HepG2 (cell line): ENCODE results near the gene CDK10. TPM values are rescaled to one million over a fixed set of nuclear protein-coding genes. Genes with fewer than 3 reads are reported as not detected.

Experiments
- ATM ChIP-seq: fragments of 450-650 bp; IDR thresholded peaks from 2 replicates; pipeline ENCODE4 v1.7.1; 2017; ENCODE audit warnings: mild to moderate bottlenecking, borderline replicate concordance
- BCL6 ChIP-seq: IDR thresholded peaks from 2 replicates; pipeline ENCODE4 v1.6.1; 2016; ENCODE audit warnings: missing genetic modification reagents, missing compliant biosample characterization
- FOXO1 ChIP-seq: sonication (generic); formaldehyde crosslinking; IDR thresholded peaks from 2 replicates; pipeline ENCODE4 v1.4.0; 2020; ENCODE audit warnings: missing genetic modification reagents
- HHEX ChIP-seq: IDR thresholded peaks from 2 replicates; pipeline ENCODE4 v1.6.1; 2016; ENCODE audit warnings: control low read depth
- KMT2B ChIP-seq: IDR thresholded peaks from 2 replicates; pipeline ENCODE4 v1.6.1; 2016; ENCODE audit warnings: missing genetic modification reagents, missing compliant biosample characterization
- NFYC ChIP-seq: IDR thresholded peaks from 2 replicates; pipeline ENCODE4 v1.6.1; 2016; ENCODE audit warnings: missing genetic modification reagents, missing compliant biosample characterization
- PHB2 ChIP-seq: fragments of 450-650 bp; IDR thresholded peaks from 2 replicates; pipeline ENCODE4 v1.6.1; 2018; ENCODE audit not compliant: partially characterized antibody
- SIX1 ChIP-seq: sonication (generic); formaldehyde crosslinking; IDR thresholded peaks from 2 replicates; pipeline ENCODE4 v1.4.0; 2020; ENCODE audit warnings: missing genetic modification reagents, borderline replicate concordance
- SMC3 ChIP-seq: IDR thresholded peaks from 2 replicates; pipeline ENCODE4 v1.6.1; 2011; ENCODE audit warnings: low read length, improper control_type of control experiment
- SRY ChIP-seq: sonication (generic); formaldehyde crosslinking; IDR thresholded peaks from 2 replicates; pipeline ENCODE4 v1.8.0; 2022; ENCODE audit warnings: mild to moderate bottlenecking, missing genetic modification reagents
- SSRP1 ChIP-seq: IDR thresholded peaks from 2 replicates; pipeline ENCODE4 v1.6.1; 2016; ENCODE audit warnings: control low read depth
- TCF7L2 ChIP-seq: IDR thresholded peaks from 2 replicates; pipeline ENCODE4 v1.6.1; 2011; ENCODE audit warnings: mild to moderate bottlenecking, low read depth, low read length, moderate library complexity
- TEAD3 ChIP-seq: optimal IDR thresholded peaks from 2 replicates; pipeline ENCODE3; 2016; ENCODE audit warnings: borderline replicate concordance
- U2AF1 ChIP-seq: fragments of 200-400 bp; formaldehyde crosslinking; optimal IDR thresholded peaks from 2 replicates; pipeline ENCODE3; 2017; ENCODE audit warnings: mild to moderate bottlenecking, low read depth, low read length
- ZNF569 ChIP-seq: sonication (generic); formaldehyde crosslinking; IDR thresholded peaks from 2 replicates; pipeline ENCODE4 v1.5.0; 2020; ENCODE audit warnings: mild to moderate bottlenecking, missing genetic modification reagents, moderate library complexity, borderline replicate concordance
- ZNF572 ChIP-seq: sonication (generic); formaldehyde crosslinking; IDR thresholded peaks from 2 replicates; pipeline ENCODE4 v1.5.1; 2020; ENCODE audit warnings: mild to moderate bottlenecking, missing genetic modification reagents
- ZNF672 ChIP-seq: sonication (generic); formaldehyde crosslinking; IDR thresholded peaks from 2 replicates; pipeline ENCODE4 v1.8.1; 2022; ENCODE audit warnings: missing genetic modification reagents
- ZNF782 ChIP-seq: sonication (generic); formaldehyde crosslinking; IDR thresholded peaks from 2 replicates; pipeline ENCODE4 v1.4.0; 2020; ENCODE audit warnings: missing genetic modification reagents, mild to moderate bottlenecking, borderline replicate concordance
- polyA plus RNA-seq, 8 experiments: library from polyadenylated mRNA; depleted of rRNA in 3 of 8; stranded (reverse) in 7 of 8; unstranded in 1 of 8; fragments of >200 nt; fragmentation: Illumina TruSeq in 4 of 8; extraction: Trizol in 4 of 8; gene quantifications; 2 replicates each; pipeline versions ENCODE4 v1.2.1 to v1.2.3, GENCODE V29; 2011 to 2016; ENCODE audit warnings: low read depth in 4 of 8, missing spikeins in 1 of 8, mixed read lengths in 1 of 8; ENCODE audit not compliant: insufficient read depth in 1 of 8
- total RNA-seq, 5 experiments: library from RNA; depleted of rRNA; stranded (reverse); fragments of >200 nt; fragmentation: Illumina TruSeq; extraction: Trizol; gene quantifications; 2 replicates each; pipeline ENCODE4 v1.2.3, GENCODE V29; 2016; ENCODE audit warnings: low read depth in 1 of 5
- TF ChIP-seq, protein P1 (sequence below): sonication (generic); formaldehyde crosslinking; IDR thresholded peaks from 2 replicates; pipeline ENCODE4 v1.4.0; 2020; ENCODE audit warnings: missing genetic modification reagents
- TF ChIP-seq, protein P2 (sequence below): sonication (generic); formaldehyde crosslinking; IDR thresholded peaks from 2 replicates; pipeline ENCODE4 v1.4.0; 2020; ENCODE audit warnings: mild to moderate bottlenecking, missing genetic modification reagents
- TF ChIP-seq, protein P3 (sequence below): sonication (generic); formaldehyde crosslinking; IDR thresholded peaks from 2 replicates; pipeline ENCODE4 v1.5.0; 2020; ENCODE audit warnings: missing genetic modification reagents, mild to moderate bottlenecking, borderline replicate concordance
- TF ChIP-seq, protein P4 (sequence below): sonication (generic); formaldehyde crosslinking; IDR thresholded peaks from 2 replicates; pipeline ENCODE4 v1.4.0; 2020; ENCODE audit warnings: missing genetic modification reagents, borderline replicate concordance
- TF ChIP-seq, protein P5 (sequence below): sonication (generic); formaldehyde crosslinking; IDR thresholded peaks from 2 replicates; pipeline ENCODE4 v1.8.1; 2023; ENCODE audit warnings: mild to moderate bottlenecking, missing genetic modification reagents

CDK10 gene
- total and polyA plus RNA-seq, 2 of the 13 experiments (the other 11 are each of a cell fraction or from before 2014, with no cell fraction given), result 2.5 to 3.9 TPM

DNA sequence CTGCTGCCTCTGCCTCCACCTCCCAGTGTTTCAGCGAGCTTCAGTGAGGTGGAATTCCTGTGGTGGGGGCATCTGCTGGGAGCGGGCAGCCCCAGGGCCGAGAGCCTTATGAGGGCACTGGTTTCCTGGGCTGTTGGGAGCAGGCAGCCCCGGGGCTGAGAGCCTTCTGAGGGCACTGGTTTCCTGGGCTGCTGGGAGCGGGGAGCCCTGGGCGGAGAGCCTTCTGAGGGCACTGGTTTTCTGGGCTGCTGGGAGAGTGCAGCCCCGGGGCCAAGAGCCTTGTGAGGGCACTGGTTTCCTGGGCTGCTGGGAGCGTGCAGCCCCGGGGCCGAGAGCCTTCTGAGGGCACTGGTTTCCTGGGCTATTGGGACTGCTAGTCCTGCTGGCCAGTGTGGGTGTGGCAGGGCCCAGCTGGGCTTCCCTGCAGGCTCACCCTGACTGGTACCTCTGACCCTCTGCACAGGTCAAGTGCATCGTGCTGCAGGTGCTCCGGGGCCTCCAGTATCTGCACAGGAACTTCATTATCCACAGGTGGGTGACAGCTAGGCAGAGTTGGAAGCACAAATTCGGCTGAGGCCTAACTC is 5.6 kb downstream of the CDK10 start (continued):
- TF ChIP-seq, protein P1, sequence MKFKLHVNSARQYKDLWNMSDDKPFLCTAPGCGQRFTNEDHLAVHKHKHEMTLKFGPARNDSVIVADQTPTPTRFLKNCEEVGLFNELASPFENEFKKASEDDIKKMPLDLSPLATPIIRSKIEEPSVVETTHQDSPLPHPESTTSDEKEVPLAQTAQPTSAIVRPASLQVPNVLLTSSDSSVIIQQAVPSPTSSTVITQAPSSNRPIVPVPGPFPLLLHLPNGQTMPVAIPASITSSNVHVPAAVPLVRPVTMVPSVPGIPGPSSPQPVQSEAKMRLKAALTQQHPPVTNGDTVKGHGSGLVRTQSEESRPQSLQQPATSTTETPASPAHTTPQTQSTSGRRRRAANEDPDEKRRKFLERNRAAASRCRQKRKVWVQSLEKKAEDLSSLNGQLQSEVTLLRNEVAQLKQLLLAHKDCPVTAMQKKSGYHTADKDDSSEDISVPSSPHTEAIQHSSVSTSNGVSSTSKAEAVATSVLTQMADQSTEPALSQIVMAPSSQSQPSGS (CRISPR knock-in tag), result 0 out of 2 replicates have a peak, but pooled peaks have one; percentile 34
- no peak for TF ChIP-seq ZNF782 (CRISPR knock-in tag)
- TF ChIP-seq KMT2B (CRISPR knock-in tag), result no peak
- no peak for TF ChIP-seq NFYC (CRISPR knock-in tag)
- TF ChIP-seq, protein P2, sequence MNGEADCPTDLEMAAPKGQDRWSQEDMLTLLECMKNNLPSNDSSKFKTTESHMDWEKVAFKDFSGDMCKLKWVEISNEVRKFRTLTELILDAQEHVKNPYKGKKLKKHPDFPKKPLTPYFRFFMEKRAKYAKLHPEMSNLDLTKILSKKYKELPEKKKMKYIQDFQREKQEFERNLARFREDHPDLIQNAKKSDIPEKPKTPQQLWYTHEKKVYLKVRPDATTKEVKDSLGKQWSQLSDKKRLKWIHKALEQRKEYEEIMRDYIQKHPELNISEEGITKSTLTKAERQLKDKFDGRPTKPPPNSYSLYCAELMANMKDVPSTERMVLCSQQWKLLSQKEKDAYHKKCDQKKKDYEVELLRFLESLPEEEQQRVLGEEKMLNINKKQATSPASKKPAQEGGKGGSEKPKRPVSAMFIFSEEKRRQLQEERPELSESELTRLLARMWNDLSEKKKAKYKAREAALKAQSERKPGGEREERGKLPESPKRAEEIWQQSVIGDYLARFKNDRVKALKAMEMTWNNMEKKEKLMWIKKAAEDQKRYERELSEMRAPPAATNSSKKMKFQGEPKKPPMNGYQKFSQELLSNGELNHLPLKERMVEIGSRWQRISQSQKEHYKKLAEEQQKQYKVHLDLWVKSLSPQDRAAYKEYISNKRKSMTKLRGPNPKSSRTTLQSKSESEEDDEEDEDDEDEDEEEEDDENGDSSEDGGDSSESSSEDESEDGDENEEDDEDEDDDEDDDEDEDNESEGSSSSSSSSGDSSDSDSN (CRISPR knock-in tag), result peak; percentile 17; the same call in 1 of the 2 replicates
- TF ChIP-seq PHB2, result no peak
- TF ChIP-seq BCL6 (CRISPR knock-in tag), result peak; percentile 55
- TF ChIP-seq, protein P3, sequence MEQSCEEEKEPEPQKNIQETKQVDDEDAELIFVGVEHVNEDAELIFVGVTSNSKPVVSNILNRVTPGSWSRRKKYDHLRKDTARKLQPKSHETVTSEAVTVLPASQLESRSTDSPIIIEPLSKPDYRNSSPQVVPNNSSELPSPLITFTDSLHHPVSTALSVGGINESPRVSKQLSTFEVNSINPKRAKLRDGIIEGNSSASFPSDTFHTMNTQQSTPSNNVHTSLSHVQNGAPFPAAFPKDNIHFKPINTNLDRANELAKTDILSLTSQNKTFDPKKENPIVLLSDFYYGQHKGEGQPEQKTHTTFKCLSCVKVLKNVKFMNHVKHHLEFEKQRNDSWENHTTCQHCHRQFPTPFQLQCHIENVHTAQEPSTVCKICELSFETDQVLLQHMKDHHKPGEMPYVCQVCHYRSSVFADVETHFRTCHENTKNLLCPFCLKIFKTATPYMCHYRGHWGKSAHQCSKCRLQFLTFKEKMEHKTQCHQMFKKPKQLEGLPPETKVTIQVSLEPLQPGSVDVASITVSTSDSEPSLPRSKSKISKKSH, result 0 out of 2 replicates have a peak, but pooled peaks have one; percentile 28
- no peak for TF ChIP-seq ZNF569 (CRISPR knock-in tag)
- TF ChIP-seq TCF7L2, result no peak
- TF ChIP-seq ZNF672 (CRISPR knock-in tag), result no peak
- TF ChIP-seq ZNF572 (CRISPR knock-in tag), result no peak
- TF ChIP-seq FOXO1 (CRISPR knock-in tag), result no peak
- TF ChIP-seq SIX1, result no peak
- TF ChIP-seq U2AF1, result no peak
- TF ChIP-seq HHEX (CRISPR knock-in tag), result no peak
- TF ChIP-seq, protein P4, sequence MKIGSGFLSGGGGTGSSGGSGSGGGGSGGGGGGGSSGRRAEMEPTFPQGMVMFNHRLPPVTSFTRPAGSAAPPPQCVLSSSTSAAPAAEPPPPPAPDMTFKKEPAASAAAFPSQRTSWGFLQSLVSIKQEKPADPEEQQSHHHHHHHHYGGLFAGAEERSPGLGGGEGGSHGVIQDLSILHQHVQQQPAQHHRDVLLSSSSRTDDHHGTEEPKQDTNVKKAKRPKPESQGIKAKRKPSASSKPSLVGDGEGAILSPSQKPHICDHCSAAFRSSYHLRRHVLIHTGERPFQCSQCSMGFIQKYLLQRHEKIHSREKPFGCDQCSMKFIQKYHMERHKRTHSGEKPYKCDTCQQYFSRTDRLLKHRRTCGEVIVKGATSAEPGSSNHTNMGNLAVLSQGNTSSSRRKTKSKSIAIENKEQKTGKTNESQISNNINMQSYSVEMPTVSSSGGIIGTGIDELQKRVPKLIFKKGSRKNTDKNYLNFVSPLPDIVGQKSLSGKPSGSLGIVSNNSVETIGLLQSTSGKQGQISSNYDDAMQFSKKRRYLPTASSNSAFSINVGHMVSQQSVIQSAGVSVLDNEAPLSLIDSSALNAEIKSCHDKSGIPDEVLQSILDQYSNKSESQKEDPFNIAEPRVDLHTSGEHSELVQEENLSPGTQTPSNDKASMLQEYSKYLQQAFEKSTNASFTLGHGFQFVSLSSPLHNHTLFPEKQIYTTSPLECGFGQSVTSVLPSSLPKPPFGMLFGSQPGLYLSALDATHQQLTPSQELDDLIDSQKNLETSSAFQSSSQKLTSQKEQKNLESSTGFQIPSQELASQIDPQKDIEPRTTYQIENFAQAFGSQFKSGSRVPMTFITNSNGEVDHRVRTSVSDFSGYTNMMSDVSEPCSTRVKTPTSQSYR, result no peak
- no peak for TF ChIP-seq SRY (CRISPR knock-in tag)
- TF ChIP-seq ATM, result no peak
- TF ChIP-seq, protein P5, sequence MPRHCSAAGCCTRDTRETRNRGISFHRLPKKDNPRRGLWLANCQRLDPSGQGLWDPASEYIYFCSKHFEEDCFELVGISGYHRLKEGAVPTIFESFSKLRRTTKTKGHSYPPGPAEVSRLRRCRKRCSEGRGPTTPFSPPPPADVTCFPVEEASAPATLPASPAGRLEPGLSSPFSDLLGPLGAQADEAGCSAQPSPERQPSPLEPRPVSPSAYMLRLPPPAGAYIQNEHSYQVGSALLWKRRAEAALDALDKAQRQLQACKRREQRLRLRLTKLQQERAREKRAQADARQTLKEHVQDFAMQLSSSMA, result no peak
- TF ChIP-seq SSRP1 (CRISPR knock-in tag), result no peak
- TF ChIP-seq SMC3, result no peak
- TF ChIP-seq TEAD3, result peak; percentile 75
